HepG2 (cell line): ENCODE results near the gene CACNA1F. TPM values are rescaled to one million over a fixed set of nuclear protein-coding genes. Genes with fewer than 3 reads are reported as not detected.

Experiments
- ATAC-seq: fragments of 200-7000 bp; cut with Tn5 transposase; 3 replicates; pipeline ENCODE4 v1.9.1; 2020; ENCODE audit warnings: mild to moderate bottlenecking, moderate library complexity
- BruUV-seq: library from RNA; stranded (reverse); fragments of 400-500 nt; replicated peaks from 2 replicates; lab custom pipeline; 2021; lab: Mats Ljungman, UMichigan
- CTCF ChIA-PET: fragments of 300-600 bp; formaldehyde crosslinking; extraction: SDS; loops from one replicate; lab custom pipeline; 2021; ENCODE audit warnings: low total read pairs, inconsistent platforms, low intra/inter-chr PET ratio; lab: Yijun Ruan, JAX
- POLR2A ChIA-PET: fragments of 350-600 bp; sonication (Branson Sonifier 250); formaldehyde crosslinking; loops from one replicate; lab custom pipeline; 2020; ENCODE audit warnings: antibody characterized with exemption, inconsistent platforms; lab: Yijun Ruan, JAX
- DNase-seq: peaks from one replicate; pipeline ENCODE4 v3.0.0-alpha.2; 2015; ENCODE audit warnings: low spot score
- FAIRE-seq: peaks from 3 replicates; lab custom pipeline; 2011; peaks lifted over from hg19 to GRCh38; lab: Jason Lieb, UNC
- H2AFZ ChIP-seq: one replicate; pipeline ENCODE4 v1.6.1; 2011; ENCODE audit warnings: low read length, inconsistent platforms
- H3K27ac ChIP-seq: fragments of 300-600 bp; 3 replicates; pipeline ENCODE4 v1.8.0; 2011; ENCODE audit warnings: mixed run types, mild to moderate bottlenecking, mixed read lengths, low read length, inconsistent platforms; ENCODE audit not compliant: insufficient read depth; ENCODE audit errors: extremely low read length
- H3K27me3 ChIP-seq, 2 experiments: fragments of 200-600 bp in 1 of 2; 2 replicates in 1 of 2; 3 replicates in 1 of 2; pipeline versions ENCODE4 v1.6.0 to v1.8.0; 2011; ENCODE audit warnings: low read length in 2 of 2, mild to moderate bottlenecking in 2 of 2, moderate library complexity in 2 of 2, inconsistent platforms in 1 of 2; ENCODE audit not compliant: insufficient read depth in 2 of 2, control insufficient read depth in 1 of 2
- H3K36me3 ChIP-seq, 2 experiments: fragments of 200-600 bp in 1 of 2; replicated peaks in 1 of 2; 2 replicates in 1 of 2; 3 replicates in 1 of 2; pipeline versions ENCODE4 v1.5.1 to v1.8.0; 2011; ENCODE audit warnings: low read length in 2 of 2, inconsistent platforms in 1 of 2; ENCODE audit not compliant: insufficient read depth in 2 of 2, control insufficient read depth in 1 of 2
- H3K4me1 ChIP-seq: 2 replicates; pipeline ENCODE4 v1.5.1; 2012; ENCODE audit warnings: low read length, inconsistent platforms; ENCODE audit not compliant: insufficient read depth
- H3K4me2 ChIP-seq: 2 replicates; pipeline ENCODE4 v1.6.0; 2011; ENCODE audit warnings: low read depth, low read length, inconsistent platforms
- H3K4me3 ChIP-seq, 3 experiments: fragments of 200-600 bp in 1 of 3; sonication (generic), shearing (Covaris generic) in 1 of 3; replicated peaks in 1 of 3; 2 replicates each; pipeline ENCODE4 v1.5.1; 2011 to 2016; ENCODE audit warnings: low read length in 3 of 3, inconsistent platforms in 2 of 3, low read depth in 2 of 3, mild to moderate bottlenecking in 2 of 3, control low read depth in 1 of 3, mixed read lengths in 1 of 3; ENCODE audit not compliant: insufficient read depth in 1 of 3
- H3K79me2 ChIP-seq: one replicate; pipeline ENCODE4 v1.6.1; 2011; ENCODE audit warnings: low read length, inconsistent platforms; ENCODE audit not compliant: insufficient read depth
- H3K9ac ChIP-seq: 2 replicates; pipeline ENCODE4 v1.6.0; 2011; ENCODE audit warnings: mild to moderate bottlenecking, low read depth, low read length, inconsistent platforms; ENCODE audit not compliant: insufficient read depth
- H3K9me3 ChIP-seq: 2 replicates; pipeline ENCODE4 v1.5.1; 2012; ENCODE audit warnings: mild to moderate bottlenecking, low read length
- H4K20me1 ChIP-seq: 2 replicates; pipeline ENCODE4 v1.6.0; 2011; ENCODE audit warnings: inconsistent platforms, mild to moderate bottlenecking, low read length, moderate library complexity; ENCODE audit not compliant: insufficient read depth
- CCDC6 ChIP-seq: sonication (generic); formaldehyde crosslinking; IDR thresholded peaks from 2 replicates; pipeline ENCODE4 v1.8.1; 2022; ENCODE audit warnings: mild to moderate bottlenecking, missing genetic modification reagents, moderate library complexity
- ESRRA ChIP-seq: sonication (generic); formaldehyde crosslinking; IDR thresholded peaks from 2 replicates; pipeline ENCODE4 v1.5.1; 2020; ENCODE audit warnings: mild to moderate bottlenecking, low read depth, missing genetic modification reagents
- NR3C1 ChIP-seq: sonication (generic); formaldehyde crosslinking; IDR thresholded peaks from 2 replicates; pipeline ENCODE4 v1.4.0; 2020; ENCODE audit warnings: missing genetic modification reagents
- SIN3A ChIP-seq: IDR thresholded peaks from 2 replicates; pipeline ENCODE4 v1.6.1; 2011; ENCODE audit warnings: low read depth, mild to moderate bottlenecking, control low read depth, low read length, borderline replicate concordance
- ZNF234 ChIP-seq: sonication (generic); formaldehyde crosslinking; conservative IDR thresholded peaks from 2 replicates; pipeline ENCODE4 v1.5.1; 2020; ENCODE audit warnings: mild to moderate bottlenecking, missing genetic modification reagents
- ZNF782 ChIP-seq: sonication (generic); formaldehyde crosslinking; IDR thresholded peaks from 2 replicates; pipeline ENCODE4 v1.4.0; 2020; ENCODE audit warnings: missing genetic modification reagents, mild to moderate bottlenecking, borderline replicate concordance
- ZNF841 ChIP-seq: sonication (generic); formaldehyde crosslinking; IDR thresholded peaks from 2 replicates; pipeline ENCODE4 v1.8.1; 2023; ENCODE audit warnings: missing genetic modification reagents, borderline replicate concordance
- WGBS: methylation state at CpG from one replicate; pipeline ENCODE4 v1.1.6; 2017; ENCODE audit warnings: low lambda C conversion rate; 5-methylcytosine and 5-hydroxymethylcytosine counted together
- in situ Hi-C: cut with HindIII; loops from 2 replicates; pipeline ENCODE4 v1.10.0; 2017; ENCODE audit warnings: low pct_unique_long_range_greater_than_20kb; ENCODE audit not compliant: extremely low pct_ligation_motif_present
- intact Hi-C: fragments of 100-400 bp; cut with micrococcal nuclease; formaldehyde crosslinking; loops from one replicate; pipeline ENCODE4 v1.10.0; 2022; ENCODE audit not compliant: unreplicated experiment
- polyA plus RNA-seq, 8 experiments: library from polyadenylated mRNA; depleted of rRNA in 3 of 8; stranded (reverse) in 7 of 8; unstranded in 1 of 8; fragments of >200 nt; fragmentation: Illumina TruSeq in 4 of 8; extraction: Trizol in 4 of 8; gene quantifications; 2 replicates each; pipeline versions ENCODE4 v1.2.1 to v1.2.3, GENCODE V29; 2011 to 2016; ENCODE audit warnings: low read depth in 4 of 8, missing spikeins in 1 of 8, mixed read lengths in 1 of 8; ENCODE audit not compliant: insufficient read depth in 1 of 8
- total RNA-seq, 5 experiments: library from RNA; depleted of rRNA; stranded (reverse); fragments of >200 nt; fragmentation: Illumina TruSeq; extraction: Trizol; gene quantifications; 2 replicates each; pipeline ENCODE4 v1.2.3, GENCODE V29; 2016; ENCODE audit warnings: low read depth in 1 of 5
- TF ChIP-seq, protein P1 (sequence below): IDR thresholded peaks from 2 replicates; pipeline ENCODE4 v1.6.1; 2016; ENCODE audit warnings: low read depth, missing genetic modification reagents, missing compliant biosample characterization
- TF ChIP-seq, protein P2 (sequence below): sonication (generic); formaldehyde crosslinking; IDR thresholded peaks from 2 replicates; pipeline ENCODE4 v1.4.0; 2020; ENCODE audit warnings: missing genetic modification reagents
- TF ChIP-seq, protein P3 (sequence below): sonication (generic); formaldehyde crosslinking; IDR thresholded peaks from 2 replicates; pipeline ENCODE4 v1.4.0; 2020; ENCODE audit warnings: mild to moderate bottlenecking, missing genetic modification reagents

Gene CACNA1F
- total and polyA plus RNA-seq, 2 of the 13 experiments (the other 11 are each of a cell fraction or from before 2014, with no cell fraction given), result 0.03 TPM; not detected in 1

DNA sequence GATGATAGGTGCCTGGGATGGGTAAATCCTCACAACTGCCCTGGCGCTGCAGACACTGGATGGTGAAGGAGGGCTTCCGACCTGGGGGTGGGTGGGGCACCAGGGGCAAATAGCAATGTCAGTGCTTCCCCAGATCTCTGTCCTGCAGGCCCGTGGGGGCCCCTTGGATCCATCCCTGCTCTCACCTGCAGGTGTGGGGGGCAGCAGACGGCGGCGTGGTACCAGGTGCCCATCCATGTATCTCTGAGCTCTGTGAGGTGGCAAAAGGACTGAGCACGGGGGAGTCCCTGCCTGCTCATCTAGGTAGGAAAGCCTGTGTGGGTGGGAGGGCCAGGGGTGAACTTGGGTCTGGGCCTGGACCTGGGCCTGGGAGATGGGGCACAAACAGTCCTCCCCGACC is 26.6 kb downstream of the CACNA1F start:
- CTCF ChIA-PET, result no interaction called here

More for the DNA sequence above, 26.6 kb downstream of the CACNA1F start:
- in situ Hi-C loops (no loop called here), intact Hi-C loops (no loop called here)
- FAIRE-seq, result no peak
- no peaks in the 10 kb centered on the region for H3K36me3 ChIP-seq
- ATAC-seq, result no peak
- no peaks in the 10 kb centered on the region for H3K9me3 ChIP-seq
- BruUV-seq, result no TSS peak
- no peak overlapping the region for H3K9ac ChIP-seq
- H3K27ac ChIP-seq, result no peak overlapping the region
- no peaks in the 10 kb centered on the region for H3K27me3 ChIP-seq
- H3K4me1 ChIP-seq, result no peaks in the 10 kb centered on the region
- no peak overlapping the region for H3K4me3 ChIP-seq
- DNase-seq, result no peak
- H2AFZ ChIP-seq, result no peak overlapping the region
- TF ChIP-seq, protein P1, sequence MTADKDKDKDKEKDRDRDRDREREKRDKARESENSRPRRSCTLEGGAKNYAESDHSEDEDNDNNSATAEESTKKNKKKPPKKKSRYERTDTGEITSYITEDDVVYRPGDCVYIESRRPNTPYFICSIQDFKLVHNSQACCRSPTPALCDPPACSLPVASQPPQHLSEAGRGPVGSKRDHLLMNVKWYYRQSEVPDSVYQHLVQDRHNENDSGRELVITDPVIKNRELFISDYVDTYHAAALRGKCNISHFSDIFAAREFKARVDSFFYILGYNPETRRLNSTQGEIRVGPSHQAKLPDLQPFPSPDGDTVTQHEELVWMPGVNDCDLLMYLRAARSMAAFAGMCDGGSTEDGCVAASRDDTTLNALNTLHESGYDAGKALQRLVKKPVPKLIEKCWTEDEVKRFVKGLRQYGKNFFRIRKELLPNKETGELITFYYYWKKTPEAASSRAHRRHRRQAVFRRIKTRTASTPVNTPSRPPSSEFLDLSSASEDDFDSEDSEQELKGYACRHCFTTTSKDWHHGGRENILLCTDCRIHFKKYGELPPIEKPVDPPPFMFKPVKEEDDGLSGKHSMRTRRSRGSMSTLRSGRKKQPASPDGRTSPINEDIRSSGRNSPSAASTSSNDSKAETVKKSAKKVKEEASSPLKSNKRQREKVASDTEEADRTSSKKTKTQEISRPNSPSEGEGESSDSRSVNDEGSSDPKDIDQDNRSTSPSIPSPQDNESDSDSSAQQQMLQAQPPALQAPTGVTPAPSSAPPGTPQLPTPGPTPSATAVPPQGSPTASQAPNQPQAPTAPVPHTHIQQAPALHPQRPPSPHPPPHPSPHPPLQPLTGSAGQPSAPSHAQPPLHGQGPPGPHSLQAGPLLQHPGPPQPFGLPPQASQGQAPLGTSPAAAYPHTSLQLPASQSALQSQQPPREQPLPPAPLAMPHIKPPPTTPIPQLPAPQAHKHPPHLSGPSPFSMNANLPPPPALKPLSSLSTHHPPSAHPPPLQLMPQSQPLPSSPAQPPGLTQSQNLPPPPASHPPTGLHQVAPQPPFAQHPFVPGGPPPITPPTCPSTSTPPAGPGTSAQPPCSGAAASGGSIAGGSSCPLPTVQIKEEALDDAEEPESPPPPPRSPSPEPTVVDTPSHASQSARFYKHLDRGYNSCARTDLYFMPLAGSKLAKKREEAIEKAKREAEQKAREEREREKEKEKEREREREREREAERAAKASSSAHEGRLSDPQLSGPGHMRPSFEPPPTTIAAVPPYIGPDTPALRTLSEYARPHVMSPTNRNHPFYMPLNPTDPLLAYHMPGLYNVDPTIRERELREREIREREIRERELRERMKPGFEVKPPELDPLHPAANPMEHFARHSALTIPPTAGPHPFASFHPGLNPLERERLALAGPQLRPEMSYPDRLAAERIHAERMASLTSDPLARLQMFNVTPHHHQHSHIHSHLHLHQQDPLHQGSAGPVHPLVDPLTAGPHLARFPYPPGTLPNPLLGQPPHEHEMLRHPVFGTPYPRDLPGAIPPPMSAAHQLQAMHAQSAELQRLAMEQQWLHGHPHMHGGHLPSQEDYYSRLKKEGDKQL, result no peak
- TF ChIP-seq, protein P2, sequence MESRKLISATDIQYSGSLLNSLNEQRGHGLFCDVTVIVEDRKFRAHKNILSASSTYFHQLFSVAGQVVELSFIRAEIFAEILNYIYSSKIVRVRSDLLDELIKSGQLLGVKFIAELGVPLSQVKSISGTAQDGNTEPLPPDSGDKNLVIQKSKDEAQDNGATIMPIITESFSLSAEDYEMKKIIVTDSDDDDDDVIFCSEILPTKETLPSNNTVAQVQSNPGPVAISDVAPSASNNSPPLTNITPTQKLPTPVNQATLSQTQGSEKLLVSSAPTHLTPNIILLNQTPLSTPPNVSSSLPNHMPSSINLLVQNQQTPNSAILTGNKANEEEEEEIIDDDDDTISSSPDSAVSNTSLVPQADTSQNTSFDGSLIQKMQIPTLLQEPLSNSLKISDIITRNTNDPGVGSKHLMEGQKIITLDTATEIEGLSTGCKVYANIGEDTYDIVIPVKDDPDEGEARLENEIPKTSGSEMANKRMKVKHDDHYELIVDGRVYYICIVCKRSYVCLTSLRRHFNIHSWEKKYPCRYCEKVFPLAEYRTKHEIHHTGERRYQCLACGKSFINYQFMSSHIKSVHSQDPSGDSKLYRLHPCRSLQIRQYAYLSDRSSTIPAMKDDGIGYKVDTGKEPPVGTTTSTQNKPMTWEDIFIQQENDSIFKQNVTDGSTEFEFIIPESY (CRISPR knock-in tag), result no peak
- TF ChIP-seq, protein P3, sequence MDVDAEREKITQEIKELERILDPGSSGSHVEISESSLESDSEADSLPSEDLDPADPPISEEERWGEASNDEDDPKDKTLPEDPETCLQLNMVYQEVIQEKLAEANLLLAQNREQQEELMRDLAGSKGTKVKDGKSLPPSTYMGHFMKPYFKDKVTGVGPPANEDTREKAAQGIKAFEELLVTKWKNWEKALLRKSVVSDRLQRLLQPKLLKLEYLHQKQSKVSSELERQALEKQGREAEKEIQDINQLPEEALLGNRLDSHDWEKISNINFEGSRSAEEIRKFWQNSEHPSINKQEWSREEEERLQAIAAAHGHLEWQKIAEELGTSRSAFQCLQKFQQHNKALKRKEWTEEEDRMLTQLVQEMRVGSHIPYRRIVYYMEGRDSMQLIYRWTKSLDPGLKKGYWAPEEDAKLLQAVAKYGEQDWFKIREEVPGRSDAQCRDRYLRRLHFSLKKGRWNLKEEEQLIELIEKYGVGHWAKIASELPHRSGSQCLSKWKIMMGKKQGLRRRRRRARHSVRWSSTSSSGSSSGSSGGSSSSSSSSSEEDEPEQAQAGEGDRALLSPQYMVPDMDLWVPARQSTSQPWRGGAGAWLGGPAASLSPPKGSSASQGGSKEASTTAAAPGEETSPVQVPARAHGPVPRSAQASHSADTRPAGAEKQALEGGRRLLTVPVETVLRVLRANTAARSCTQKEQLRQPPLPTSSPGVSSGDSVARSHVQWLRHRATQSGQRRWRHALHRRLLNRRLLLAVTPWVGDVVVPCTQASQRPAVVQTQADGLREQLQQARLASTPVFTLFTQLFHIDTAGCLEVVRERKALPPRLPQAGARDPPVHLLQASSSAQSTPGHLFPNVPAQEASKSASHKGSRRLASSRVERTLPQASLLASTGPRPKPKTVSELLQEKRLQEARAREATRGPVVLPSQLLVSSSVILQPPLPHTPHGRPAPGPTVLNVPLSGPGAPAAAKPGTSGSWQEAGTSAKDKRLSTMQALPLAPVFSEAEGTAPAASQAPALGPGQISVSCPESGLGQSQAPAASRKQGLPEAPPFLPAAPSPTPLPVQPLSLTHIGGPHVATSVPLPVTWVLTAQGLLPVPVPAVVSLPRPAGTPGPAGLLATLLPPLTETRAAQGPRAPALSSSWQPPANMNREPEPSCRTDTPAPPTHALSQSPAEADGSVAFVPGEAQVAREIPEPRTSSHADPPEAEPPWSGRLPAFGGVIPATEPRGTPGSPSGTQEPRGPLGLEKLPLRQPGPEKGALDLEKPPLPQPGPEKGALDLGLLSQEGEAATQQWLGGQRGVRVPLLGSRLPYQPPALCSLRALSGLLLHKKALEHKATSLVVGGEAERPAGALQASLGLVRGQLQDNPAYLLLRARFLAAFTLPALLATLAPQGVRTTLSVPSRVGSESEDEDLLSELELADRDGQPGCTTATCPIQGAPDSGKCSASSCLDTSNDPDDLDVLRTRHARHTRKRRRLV (CRISPR knock-in tag), result no peak
- TF ChIP-seq ZNF841 (CRISPR knock-in tag) (no peak), ESRRA (no peak), CCDC6 (CRISPR knock-in tag) (no peak), ZNF234 (no peak), ZNF782 (CRISPR knock-in tag) (no peak), SIN3A (no peak), NR3C1 (no peak)
- no peaks in the 10 kb centered on the region for H3K79me2 ChIP-seq
- H4K20me1 ChIP-seq, result no peaks in the 10 kb centered on the region
- no peak overlapping the region for H3K4me2 ChIP-seq
- POLR2A ChIA-PET, result interaction anchor here (0.7 kb wide), 1 partner anchor 16 kb away, joined by 3 read pairs; no protein-coding TSS in a partner anchor
- no CpG with 5 or more reads among the region's 8 CpGs for WGBS
